Trophoblast cell (in vitro differentiated cells and primary cell): ENCODE data around the gene THAP4.

Experiments used
- DNase-seq, 2 donors: peaks; one replicate each; pipeline ENCODE4 v3.0.0-alpha.2; 2016
- H2AFZ ChIP-seq: 2 replicates; pipeline ENCODE4 v1.6.1; 2013; ENCODE audit warnings: low read length, moderate library complexity, mild to moderate bottlenecking; ENCODE audit not compliant: insufficient read depth, poor library complexity
- H2AK5ac ChIP-seq: 2 replicates; pipeline ENCODE4 v1.6.1; 2013; ENCODE audit warnings: mild to moderate bottlenecking, low read length
- H2BK120ac ChIP-seq: 2 replicates; pipeline ENCODE4 v1.6.1; 2013; ENCODE audit warnings: low read length, mild to moderate bottlenecking, moderate library complexity; ENCODE audit not compliant: insufficient read depth, poor library complexity
- H2BK12ac ChIP-seq: 2 replicates; pipeline ENCODE4 v1.6.1; 2013; ENCODE audit warnings: mild to moderate bottlenecking, low read length, moderate library complexity
- H2BK5ac ChIP-seq: 2 replicates; pipeline ENCODE4 v1.6.1; 2013; ENCODE audit warnings: low read length, low read depth, moderate library complexity, mild to moderate bottlenecking; ENCODE audit not compliant: poor library complexity
- H3K14ac ChIP-seq: 2 replicates; pipeline ENCODE4 v1.6.1; 2013; ENCODE audit warnings: mild to moderate bottlenecking, low read length
- H3K18ac ChIP-seq: 2 replicates; pipeline ENCODE4 v1.6.1; 2013; ENCODE audit warnings: mild to moderate bottlenecking, low read length
- H3K23ac ChIP-seq: 2 replicates; pipeline ENCODE4 v1.6.1; 2013; ENCODE audit warnings: low read length
- H3K27ac ChIP-seq: 2 replicates; pipeline ENCODE4 v1.5.1; 2013; ENCODE audit warnings: low read depth, mild to moderate bottlenecking, inconsistent platforms, low read length, moderate library complexity
- H3K27me3 ChIP-seq: 2 replicates; pipeline ENCODE4 v1.6.1; 2013; ENCODE audit warnings: inconsistent platforms, mild to moderate bottlenecking, low read length, moderate library complexity; ENCODE audit not compliant: insufficient read depth
- H3K36me3 ChIP-seq, 2 experiments: 1 replicate in 1 of 2; 2 replicates in 1 of 2; pipeline ENCODE4 v1.6.1; 2013; ENCODE audit warnings: low read length in 2 of 2, mild to moderate bottlenecking in 2 of 2, moderate library complexity in 1 of 2; ENCODE audit not compliant: insufficient read depth in 2 of 2, control insufficient read depth in 1 of 2
- H3K4ac ChIP-seq: 2 replicates; pipeline ENCODE4 v1.6.1; 2013; ENCODE audit warnings: low read depth, mild to moderate bottlenecking, low read length, moderate library complexity
- H3K4me1 ChIP-seq, 2 experiments: 1 replicate in 1 of 2; 2 replicates in 1 of 2; pipeline ENCODE4 v1.6.1; 2013; ENCODE audit warnings: low read length in 2 of 2, mild to moderate bottlenecking in 2 of 2, moderate library complexity in 1 of 2; ENCODE audit not compliant: insufficient read depth in 2 of 2, control insufficient read depth in 1 of 2
- H3K4me2 ChIP-seq: 2 replicates; pipeline ENCODE4 v1.6.1; 2013; ENCODE audit warnings: inconsistent platforms, mild to moderate bottlenecking, low read length, moderate library complexity
- H3K4me3 ChIP-seq: 2 replicates; pipeline ENCODE4 v1.5.1; 2013; ENCODE audit warnings: mild to moderate bottlenecking, low read depth, low read length, inconsistent platforms
- H3K79me1 ChIP-seq: one replicate; pipeline ENCODE4 v1.6.1; 2013; ENCODE audit warnings: low read length
- H3K79me2 ChIP-seq: 2 replicates; pipeline ENCODE4 v1.6.1; 2013; ENCODE audit warnings: low read length, mild to moderate bottlenecking; ENCODE audit not compliant: control insufficient read depth, insufficient read depth, poor library complexity
- H3K9ac ChIP-seq: 2 replicates; pipeline ENCODE4 v1.6.1; 2013; ENCODE audit warnings: mild to moderate bottlenecking, low read length
- H3K9me3 ChIP-seq: 2 replicates; pipeline ENCODE4 v1.6.1; 2013; ENCODE audit warnings: low read depth, mild to moderate bottlenecking, control low read depth, inconsistent platforms, low read length; ENCODE audit not compliant: insufficient read depth
- H4K12ac ChIP-seq: 2 replicates; pipeline ENCODE4 v1.6.1; 2013; ENCODE audit warnings: low read depth, mild to moderate bottlenecking, low read length, moderate library complexity
- H4K8ac ChIP-seq: 2 replicates; pipeline ENCODE4 v1.6.1; 2013; ENCODE audit warnings: low read depth, mild to moderate bottlenecking, low read length, moderate library complexity
- H4K91ac ChIP-seq: one replicate; pipeline ENCODE4 v1.6.1; 2013; ENCODE audit warnings: low read depth, mild to moderate bottlenecking, low read length, moderate library complexity
- WGBS: extraction: QIAGEN DNeasy Blood & Tissue Kit; methylation state at CpG from one replicate; pipeline ENCODE4 v1.1.7; 2013; ENCODE audit warnings: missing lambda C conversion rate; ENCODE audit not compliant: insufficient read length, insufficient coverage; ENCODE audit errors: extremely low coverage; 5-methylcytosine and 5-hydroxymethylcytosine counted together

THAP4 gene

DNA sequence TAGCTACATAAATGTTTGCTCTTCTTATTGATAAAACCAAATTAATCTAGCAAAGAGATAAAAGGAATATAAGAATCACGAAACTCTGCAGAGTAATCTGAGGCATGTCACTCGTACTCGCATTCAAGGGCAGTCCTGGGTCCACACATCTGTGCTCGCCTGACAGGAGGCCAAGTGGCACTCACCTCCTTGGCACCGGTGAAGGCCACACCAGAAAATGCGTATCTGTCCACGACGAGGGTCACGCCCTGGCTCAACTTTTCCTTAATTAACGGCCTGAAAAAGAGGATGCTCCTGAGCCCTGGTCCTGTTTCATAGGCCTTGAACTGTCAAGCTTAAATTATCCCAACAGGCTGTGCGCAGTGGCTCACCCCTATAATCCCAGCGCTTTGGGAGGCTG, 43.1 kb upstream of the THAP4 start:
- Histone ChIP-seq H3K79me2 (no peaks in the 10 kb centered on the region), H2BK5ac (no peak overlapping the region), H3K14ac (no peak overlapping the region), H2AFZ (no peak overlapping the region), H3K36me3 (peaks cover 65 to 74% of the 10 kb centered on the region in 2 experiments), H4K8ac (no peak overlapping the region), H3K4me3 (no peak overlapping the region), H3K18ac (no peak overlapping the region), H3K27ac (no peak overlapping the region), H3K27me3 (no peaks in the 10 kb centered on the region), H4K12ac (no peak overlapping the region), H2AK5ac (no peak overlapping the region), H3K4me1 (peaks cover 0 to 3% of the 10 kb centered on the region in 2 experiments), H3K9me3 (no peaks in the 10 kb centered on the region), H3K79me1 (no peaks in the 10 kb centered on the region), H2BK12ac (no peak overlapping the region), H4K91ac (no peak overlapping the region), H3K9ac (no peak overlapping the region), H2BK120ac (no peak overlapping the region), H3K23ac (no peak overlapping the region), H3K4me2 (no peak overlapping the region), H3K4ac (no peak overlapping the region)
- WGBS = no CpG with 5 or more reads among the region's 12 CpGs
- no peak for DNase-seq

DNA sequence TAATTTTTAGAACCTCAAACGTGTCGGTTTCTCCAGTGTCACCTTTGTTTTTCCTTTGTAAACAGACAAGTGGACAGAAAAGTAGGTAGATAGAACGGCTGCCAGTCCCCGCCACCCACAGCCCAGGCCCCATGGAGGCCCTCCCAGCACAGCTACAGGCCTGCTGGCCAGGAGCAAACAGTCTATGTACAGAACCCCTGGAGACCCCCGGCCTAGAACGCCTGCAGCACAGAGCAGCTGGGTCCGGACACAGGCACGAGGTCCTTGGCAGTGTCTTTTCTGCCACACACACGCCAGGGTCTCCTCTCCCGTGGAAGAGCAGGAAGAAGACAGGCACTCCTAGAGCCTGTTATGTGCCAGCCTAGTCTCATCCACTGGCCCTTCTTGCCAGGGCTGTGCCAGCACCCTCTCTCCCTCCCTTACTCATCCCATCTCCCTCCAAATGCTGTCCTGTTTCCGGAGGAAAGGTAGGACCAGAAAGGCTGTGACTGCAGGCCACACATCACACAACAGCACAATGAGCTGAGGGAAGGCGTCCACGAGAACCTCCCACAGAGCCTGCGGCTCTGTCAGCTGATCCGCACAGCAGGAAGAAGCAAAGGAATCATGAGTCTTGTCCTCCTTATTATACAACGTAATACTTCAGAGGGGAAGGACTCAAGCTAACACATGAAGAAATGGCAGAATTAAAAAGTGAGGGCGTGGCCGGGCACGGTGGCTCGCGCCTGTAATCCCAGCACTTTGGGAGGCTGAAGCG, 42.0 kb upstream of the THAP4 start:
- Histone ChIP-seq H2AK5ac (no peak overlapping the region), H3K23ac (no peak overlapping the region), H3K4me1 (peaks cover 0 to 3% of the 10 kb centered on the region in 2 experiments), H2BK5ac (no peak overlapping the region), H3K4me2 (no peak overlapping the region), H3K9me3 (no peaks in the 10 kb centered on the region), H2BK120ac (no peak overlapping the region), H3K4ac (no peak overlapping the region), H3K14ac (no peak overlapping the region), H2AFZ (no peak overlapping the region), H3K79me1 (no peaks in the 10 kb centered on the region), H4K12ac (no peak overlapping the region), H3K27ac (no peak overlapping the region), H3K79me2 (no peaks in the 10 kb centered on the region), H3K36me3 (peaks cover 76 to 83% of the 10 kb centered on the region in 2 experiments), H2BK12ac (no peak overlapping the region), H3K4me3 (no peak overlapping the region), H3K9ac (no peak overlapping the region), H4K8ac (no peak overlapping the region), H3K27me3 (no peaks in the 10 kb centered on the region), H3K18ac (no peak overlapping the region), H4K91ac (no peak overlapping the region)
- WGBS = no CpG with 5 or more reads among the region's 22 CpGs
- no peak for DNase-seq

DNA sequence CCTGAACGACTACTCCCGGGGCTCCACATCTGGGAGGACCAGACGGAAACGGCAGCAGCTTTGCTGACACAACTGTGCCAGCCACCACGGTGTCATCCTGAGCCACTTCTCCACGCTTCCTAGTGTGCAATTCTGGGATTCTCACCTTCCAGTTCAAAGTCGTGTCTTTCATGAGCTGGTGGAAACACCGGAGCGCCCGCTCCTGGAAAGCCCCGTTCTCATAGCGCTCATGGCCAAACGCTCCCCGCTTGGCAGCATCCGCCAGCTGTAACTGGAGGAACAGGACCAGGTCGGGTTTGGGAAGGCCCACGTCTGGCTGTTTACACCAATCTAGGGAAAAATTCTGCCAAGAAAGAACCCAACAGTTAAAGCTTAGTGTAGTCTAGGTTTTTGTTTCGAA, 41.3 kb upstream of the THAP4 start:
- peaks cover 0 to 3% of the 10 kb centered on the region in 2 experiments for H3K4me1 ChIP-seq
- H3K4ac ChIP-seq = no peak overlapping the region
- H4K12ac ChIP-seq = no peak overlapping the region
- no peak overlapping the region for H2BK5ac ChIP-seq
- H3K14ac ChIP-seq = no peak overlapping the region
- H3K79me1 ChIP-seq = no peaks in the 10 kb centered on the region
- H3K27me3 ChIP-seq = no peaks in the 10 kb centered on the region
- no peak overlapping the region for H3K27ac ChIP-seq
- no peak overlapping the region for H3K4me2 ChIP-seq
- no peak overlapping the region for H2AFZ ChIP-seq
- H2BK12ac ChIP-seq = no peak overlapping the region
- no peak overlapping the region for H2BK120ac ChIP-seq
- no peak overlapping the region for H3K9ac ChIP-seq
- no peak overlapping the region for H4K8ac ChIP-seq
- H3K23ac ChIP-seq = no peak overlapping the region
- no peak overlapping the region for H3K18ac ChIP-seq
- DNase-seq = no peak
- H2AK5ac ChIP-seq = no peak overlapping the region
- H4K91ac ChIP-seq = no peak overlapping the region
- H3K4me3 ChIP-seq = no peak overlapping the region
- WGBS = no CpG with 5 or more reads among the region's 18 CpGs
- H3K9me3 ChIP-seq = no peaks in the 10 kb centered on the region
- no peaks in the 10 kb centered on the region for H3K79me2 ChIP-seq
- H3K36me3 ChIP-seq = peaks cover 78 to 84% of the 10 kb centered on the region in 2 experiments

DNA sequence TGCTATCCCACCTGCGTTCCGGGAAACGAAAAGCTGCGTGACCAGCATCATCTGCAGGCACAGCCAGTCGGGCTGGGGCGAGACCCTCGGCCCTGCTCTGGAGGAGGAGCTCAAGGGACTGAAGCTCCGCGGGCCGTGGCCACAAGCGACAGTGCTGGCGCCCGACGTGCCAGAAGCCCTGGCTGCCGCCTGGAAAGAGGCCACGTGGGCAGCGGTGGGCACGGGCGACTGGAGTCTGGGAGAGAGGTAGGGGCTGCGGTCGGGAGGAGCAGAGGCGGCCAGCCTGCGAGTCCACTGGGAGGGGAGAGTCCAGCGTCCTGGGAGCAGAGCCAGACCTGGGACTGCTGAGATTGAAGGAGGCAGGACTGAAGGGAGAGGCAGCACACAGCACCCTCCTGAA, 40.4 kb upstream of the THAP4 start:
- Histone ChIP-seq H2BK5ac (no peak overlapping the region), H3K79me2 (no peaks in the 10 kb centered on the region), H3K23ac (no peak overlapping the region), H2BK12ac (no peak overlapping the region), H3K14ac (no peak overlapping the region), H3K4me2 (no peak overlapping the region), H2BK120ac (no peak overlapping the region), H3K9ac (no peak overlapping the region), H3K4ac (no peak overlapping the region), H3K27ac (no peak overlapping the region), H4K8ac (no peak overlapping the region), H3K18ac (no peak overlapping the region), H3K4me3 (no peak overlapping the region), H4K12ac (no peak overlapping the region), H3K36me3 (peaks cover 81 to 85% of the 10 kb centered on the region in 2 experiments), H2AK5ac (no peak overlapping the region), H3K79me1 (no peaks in the 10 kb centered on the region), H3K4me1 (peaks cover 0 to 3% of the 10 kb centered on the region in 2 experiments), H2AFZ (no peak overlapping the region), H3K27me3 (no peaks in the 10 kb centered on the region), H4K91ac (no peak overlapping the region), H3K9me3 (peaks cover 2% of the 10 kb centered on the region)
- WGBS = no CpG with 5 or more reads among the region's 24 CpGs
- DNase-seq = no peak
